ENCODE results near the gene MCC.

GRCh38 chr5:113389116-113389515, 99.1 kb downstream of the MCC start:
- TF ChIP-seq CTCF (IDR thresholded peaks at IDR 0.05) (no peak), POLR2AphosphoS5 (IDR thresholded peaks at IDR 0.05) (no peak)
